Right forelimb (tissue), 1 donor: ENCODE data around the gene DGCR2.
"Not testable (repeated sequence)": the region's sequence is repeated elsewhere in the genome, so short reads cannot be mapped to it uniquely, and the experiment has no call there.

Experiments
- DNase-seq: peaks from one replicate; pipeline ENCODE4 v3.0.0-alpha.2; 2018

Gene DGCR2

GRCh38 chr22:19039796-19040280, 82.4 kb downstream of the DGCR2 start:
- DNase-seq = no peak

DNA sequence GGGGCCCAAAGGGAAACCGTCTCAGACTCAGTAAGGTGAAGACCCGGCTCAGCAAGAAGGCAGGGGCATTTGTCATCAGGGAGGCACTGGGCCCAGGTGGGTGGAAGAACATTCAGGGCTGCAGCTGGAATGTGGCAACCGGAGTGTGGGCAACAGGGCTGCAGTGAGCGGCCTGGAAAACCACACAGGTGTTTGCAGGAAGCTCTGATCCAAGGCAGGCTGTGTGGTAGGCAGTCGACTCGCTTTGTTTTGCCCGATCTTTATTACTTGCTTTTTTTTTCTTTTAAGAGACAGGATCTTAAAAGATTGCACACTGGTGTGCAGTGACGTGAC, 82.8 kb downstream of the DGCR2 start:
- DNase-seq = no peak

GRCh38 chr22:19038728-19039447, 83.3 kb downstream of the DGCR2 start:
- no peak for DNase-seq

GRCh38 chr22:19038164-19038546, 84.1 kb downstream of the DGCR2 start:
- no peak for DNase-seq

DNA sequence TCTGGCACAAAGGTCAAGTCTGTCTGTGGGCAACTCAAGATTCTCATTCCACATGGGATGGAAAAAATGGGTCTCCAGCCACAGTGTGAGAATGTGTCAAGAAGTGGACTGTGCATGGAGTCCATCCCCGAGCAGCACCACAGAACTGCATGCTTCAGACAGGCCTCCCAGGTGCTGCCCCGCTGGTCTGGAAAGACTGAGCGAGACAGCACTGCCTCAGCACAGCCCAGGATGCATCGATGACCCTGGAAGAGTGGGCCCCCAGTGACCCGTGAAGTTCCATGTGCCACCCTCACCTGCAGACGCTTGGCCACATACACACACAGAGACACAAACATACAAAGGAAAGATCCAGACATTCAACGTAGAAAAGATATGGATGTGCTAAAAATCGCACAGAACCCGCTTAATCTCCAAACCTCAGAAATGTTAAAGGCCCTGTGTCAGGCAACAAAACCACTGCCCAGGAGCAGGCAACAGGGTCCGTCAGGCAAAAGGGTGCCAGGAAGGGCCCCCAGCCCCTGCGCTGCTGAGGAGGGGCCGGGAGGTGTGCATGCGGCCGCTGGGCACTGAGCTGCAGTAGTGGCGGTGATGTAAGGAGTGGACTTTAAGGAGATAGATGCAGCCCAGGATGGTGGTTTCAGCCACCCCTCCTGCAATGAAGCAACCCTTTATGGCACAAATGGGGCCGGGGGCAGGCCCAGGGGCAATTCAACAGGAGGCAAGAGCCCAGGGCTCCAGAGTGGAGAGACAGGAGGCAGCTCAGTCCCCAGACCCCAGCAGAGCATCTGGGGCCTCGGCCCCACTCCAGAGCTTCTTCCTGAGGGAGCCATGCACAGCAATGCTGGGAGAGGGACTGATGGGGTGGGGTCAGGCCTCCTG, 84.7 kb downstream of the DGCR2 start:
- DNase-seq = no peak

DNA sequence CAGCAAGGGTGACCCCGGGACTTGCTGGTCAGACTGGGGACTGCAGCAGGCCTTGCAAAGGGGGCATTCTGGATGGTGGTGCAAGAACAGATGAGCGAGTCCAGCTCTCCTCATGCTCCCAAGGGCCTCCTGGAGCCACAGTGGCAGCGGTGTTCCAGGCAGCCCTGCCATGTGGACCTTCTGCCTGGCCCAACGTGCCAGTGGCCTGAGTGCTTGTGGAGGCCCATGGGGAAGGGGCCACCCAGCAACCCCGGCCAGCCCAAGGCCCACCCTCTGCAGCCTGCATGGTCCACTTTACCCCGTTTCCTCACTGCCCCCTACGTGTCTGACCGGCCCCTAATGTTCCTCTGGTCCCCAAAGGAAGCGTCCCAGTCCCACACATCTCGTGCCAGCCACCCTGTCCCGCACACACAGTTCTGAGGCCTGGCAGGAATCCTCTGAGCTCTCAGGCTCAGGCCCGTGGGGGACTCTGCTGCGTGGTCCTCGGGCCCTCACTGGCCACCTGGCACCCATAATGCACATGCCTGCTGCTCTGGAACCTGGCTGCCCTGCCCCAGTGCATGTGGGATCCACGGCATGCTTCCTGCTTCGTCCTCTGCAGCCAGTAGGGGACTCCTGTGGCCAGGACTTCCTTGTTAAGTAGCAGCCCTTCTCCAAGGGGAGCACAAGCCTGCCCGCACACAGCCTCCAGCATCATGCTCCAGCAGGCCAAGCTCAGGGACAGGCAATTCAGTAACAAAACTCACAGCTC, 85.5 kb downstream of the DGCR2 start:
- DNase-seq = no peak

- no peak for DNase-seq
These were observed 86.0 kb downstream of the DGCR2 start for GRCh38 chr22:19036229-19036522.

DNA sequence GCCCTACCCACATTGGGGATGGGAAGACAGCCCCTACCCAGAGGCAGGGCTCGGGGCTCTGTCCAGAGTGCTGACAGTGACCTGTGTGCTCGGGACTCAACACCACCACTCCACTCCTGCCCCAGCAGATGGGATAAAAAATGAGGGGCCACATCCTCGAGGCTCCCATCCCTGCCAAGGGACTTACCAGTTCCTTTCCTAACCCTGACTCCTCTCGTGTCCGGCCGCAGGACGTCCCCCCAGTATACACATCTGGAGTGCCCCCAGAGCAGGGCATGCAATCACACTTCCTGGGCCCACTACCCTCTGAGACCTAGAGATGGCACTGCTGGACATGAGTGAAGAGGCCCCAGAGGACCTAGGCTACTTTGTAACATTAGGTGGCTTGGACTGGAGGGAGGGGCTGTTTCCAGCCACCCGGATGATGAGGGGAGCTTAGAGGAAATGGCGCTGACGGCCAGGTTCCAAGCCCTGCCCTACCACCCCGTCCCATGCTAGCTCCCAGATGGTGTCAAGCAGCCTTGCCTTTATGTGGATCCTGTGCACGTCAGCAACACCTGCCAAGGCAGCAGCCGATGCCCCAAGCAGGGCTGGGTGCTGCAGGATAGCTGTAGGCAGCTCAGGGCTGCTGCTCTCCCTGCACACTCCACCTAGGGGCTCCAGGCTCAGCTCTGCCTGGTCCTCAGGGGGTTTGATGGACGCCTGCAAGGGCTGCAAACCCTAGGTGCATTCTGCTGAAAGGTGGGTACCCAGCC, 86.6 kb downstream of the DGCR2 start:
- no peak for DNase-seq

DNA sequence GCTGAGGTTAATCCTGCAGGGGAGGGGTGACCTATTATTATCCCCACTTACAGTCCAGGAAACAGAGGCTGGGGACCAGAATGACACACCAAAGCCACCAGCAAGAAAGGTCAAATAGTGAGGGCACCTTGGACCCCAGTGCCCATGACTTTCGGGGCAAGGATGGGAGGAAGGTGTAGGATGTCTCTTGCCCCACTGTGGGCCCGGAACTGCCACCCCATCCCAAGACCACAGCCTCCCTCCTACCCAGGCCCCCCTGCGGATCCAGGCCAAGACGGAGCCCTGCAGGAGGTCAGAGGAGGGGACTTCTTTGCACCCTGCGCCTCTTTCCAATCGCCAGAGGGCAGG, 87.1 kb downstream of the DGCR2 start:
- DNase-seq = not testable (repeated sequence)

- not testable (repeated sequence) for DNase-seq
These were observed 87.5 kb downstream of the DGCR2 start for GRCh38 chr22:19034724-19035120.

DNA sequence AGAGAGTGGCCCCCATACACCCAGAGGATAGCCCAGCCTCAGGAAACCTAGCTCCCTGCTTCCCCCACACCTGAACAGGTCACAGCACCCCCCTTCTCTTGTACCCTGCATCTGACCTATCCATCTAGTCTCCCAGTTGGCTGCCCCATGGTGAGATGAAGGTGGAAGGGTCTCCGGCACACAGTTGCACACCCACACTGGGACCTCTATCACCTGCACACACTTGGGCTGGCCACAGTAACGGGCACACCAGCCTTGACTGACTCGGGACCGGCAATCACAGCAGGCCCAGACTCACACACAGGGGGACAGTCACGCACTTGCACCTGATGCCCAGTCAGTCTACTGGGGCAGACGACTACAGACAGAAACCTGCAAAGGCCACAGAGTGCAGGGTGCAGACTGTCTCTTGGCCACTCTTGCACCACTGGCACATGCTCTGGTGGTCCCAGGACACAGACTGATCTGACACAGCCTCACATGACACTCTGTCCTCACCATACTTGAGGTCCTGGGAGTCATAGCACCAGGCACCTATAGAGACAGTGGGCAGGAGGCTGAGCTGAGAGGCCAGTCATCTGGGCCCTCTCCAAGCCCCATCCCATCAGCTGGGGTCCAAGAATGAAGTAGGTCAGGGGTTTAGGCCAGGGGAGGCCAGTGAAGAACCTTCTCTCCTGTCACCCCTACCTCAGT, 88.0 kb downstream of the DGCR2 start:
- DNase-seq = not testable (repeated sequence)

GRCh38 chr22:19033568-19033905, 88.7 kb downstream of the DGCR2 start:
- not testable (repeated sequence) for DNase-seq

DNA sequence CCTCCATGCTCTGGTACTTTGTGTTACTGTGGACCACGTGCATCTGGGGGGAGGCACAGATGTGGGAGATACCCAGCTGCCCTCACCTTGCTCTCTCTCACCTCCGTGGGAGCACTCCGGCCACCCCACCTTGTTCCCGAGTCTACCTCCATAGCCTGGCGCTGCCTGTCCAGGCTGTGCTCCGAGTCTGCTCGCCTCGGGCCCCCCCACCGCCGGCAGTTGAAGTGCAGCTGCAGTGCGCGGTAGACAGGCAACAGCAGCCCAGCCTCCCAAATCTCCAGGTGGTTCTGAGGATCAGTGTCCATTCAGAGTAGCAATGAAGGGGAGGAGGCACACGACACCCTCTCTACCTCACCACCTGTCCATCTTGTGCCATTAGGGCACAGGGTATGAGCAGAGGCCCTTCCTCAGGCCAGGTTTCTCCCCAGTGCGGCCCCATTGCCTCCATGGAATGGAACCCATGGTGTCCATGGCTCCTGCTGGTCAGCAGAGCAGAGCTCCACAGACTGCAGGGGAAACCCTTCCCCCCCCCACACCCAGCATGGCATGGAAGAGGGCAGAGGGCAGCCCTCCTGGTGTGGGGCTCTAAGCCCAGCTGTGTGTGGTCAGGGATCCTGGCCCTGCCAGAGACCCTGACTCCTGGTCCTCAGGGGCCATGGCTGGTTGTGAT, 89.2 kb downstream of the DGCR2 start:
- not testable (repeated sequence) for DNase-seq

DNA sequence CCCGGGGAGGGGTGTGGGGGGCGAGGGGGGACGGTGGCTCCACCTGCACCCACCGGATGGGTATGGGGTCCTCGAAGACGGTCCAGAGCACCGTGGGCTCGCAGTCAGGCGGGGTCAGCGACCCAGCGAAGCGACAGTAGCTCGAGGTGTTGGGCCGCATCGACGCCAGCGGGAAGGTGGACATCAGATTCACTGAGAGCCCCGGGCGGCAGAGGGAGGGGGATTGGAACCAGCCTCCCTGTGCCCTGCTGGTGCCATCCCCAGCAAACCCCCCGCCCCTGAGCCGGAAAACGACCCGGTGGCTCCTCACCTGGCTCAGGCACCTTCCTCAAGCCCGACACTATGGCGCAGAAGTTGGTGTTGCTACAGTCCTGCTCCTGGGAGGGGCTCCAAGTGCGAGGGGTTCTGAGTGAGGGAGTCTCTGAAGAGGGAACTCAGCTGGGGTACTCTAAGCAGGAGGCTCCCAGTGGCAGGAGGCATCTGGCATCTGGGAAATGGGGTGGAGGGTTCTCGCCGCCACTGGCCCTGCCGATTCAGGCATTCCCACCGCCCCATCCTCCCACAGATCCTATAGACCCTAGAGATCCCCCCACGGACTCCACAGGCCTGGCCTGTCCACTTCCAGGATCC, 89.9 kb downstream of the DGCR2 start:
- not testable (repeated sequence) for DNase-seq

- DNase-seq = not testable (repeated sequence)
These were observed 91.3 kb downstream of the DGCR2 start for GRCh38 chr22:19030889-19031252.

DNA sequence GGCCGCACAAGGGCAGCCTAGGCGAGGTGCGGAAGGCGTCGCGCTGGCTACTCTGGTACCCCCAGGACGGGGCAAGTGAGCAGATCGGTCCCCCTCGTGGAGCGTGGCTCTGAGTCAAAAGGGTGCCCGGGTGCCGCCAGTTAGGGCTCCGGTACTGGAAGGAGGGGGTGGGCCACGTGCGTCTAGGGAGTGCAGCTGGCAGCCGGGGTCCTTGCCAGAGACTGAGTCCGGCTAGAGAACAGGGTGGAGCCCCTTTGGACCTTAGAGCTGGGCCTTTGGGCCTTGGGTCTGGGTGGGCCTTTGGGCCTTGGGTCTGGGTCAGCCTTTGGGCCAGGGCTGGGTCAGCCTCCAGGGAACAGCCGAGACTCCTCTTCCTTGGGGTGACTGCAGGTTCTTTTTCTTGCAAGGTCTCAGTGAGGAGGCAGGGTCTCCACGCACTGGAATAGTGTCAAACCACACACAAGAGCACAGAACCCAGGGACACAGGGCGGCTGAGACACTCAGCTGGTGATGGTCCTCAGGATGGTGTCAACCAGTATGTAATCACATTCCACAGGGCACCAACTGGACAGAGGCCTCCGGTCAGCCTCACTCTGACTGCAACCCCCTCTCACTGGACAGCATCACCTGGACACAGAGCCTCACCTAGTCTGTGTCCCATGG, 91.9 kb downstream of the DGCR2 start:
- not testable (repeated sequence) for DNase-seq

GRCh38 chr22:19029113-19030103, 92.8 kb downstream of the DGCR2 start:
- not testable (repeated sequence) for DNase-seq

DNA sequence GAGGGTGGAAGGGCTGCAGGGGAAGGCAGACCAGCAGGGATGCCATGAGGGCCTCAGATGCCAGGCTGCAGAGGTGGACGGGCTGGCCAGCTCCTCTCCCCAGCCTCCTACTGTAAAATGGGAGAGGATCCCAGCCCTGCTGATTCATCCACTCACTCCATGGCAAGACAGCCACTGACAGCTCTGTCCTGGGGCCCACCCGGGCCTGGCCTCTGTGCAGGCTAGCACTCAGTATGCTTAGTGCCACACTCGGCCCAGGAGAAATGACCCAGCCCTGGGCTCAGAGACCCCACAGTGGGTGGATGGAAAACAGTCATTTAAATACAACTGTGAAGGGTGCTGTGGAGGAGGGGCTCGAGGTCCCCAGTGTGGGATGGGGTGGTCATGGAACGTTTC, 94.2 kb downstream of the DGCR2 start:
- not testable (repeated sequence) for DNase-seq

GRCh38 chr22:19027371-19028059, 94.7 kb downstream of the DGCR2 start:
- DNase-seq = not testable (repeated sequence)
